Epithelial cell of proximal tubule (primary cell): ENCODE measurements around the gene MRRF. TPM values are rescaled to one million over a fixed set of nuclear protein-coding genes. Genes with fewer than 3 reads are reported as not detected.

Experiments used
- DNase-seq: peaks from one replicate; pipeline ENCODE4 v3.0.0-alpha.2; 2011; ENCODE audit warnings: low read depth
- H3K4me3 ChIP-seq: 2 replicates; pipeline ENCODE4 v1.5.1; 2011; ENCODE audit warnings: low read depth, mild to moderate bottlenecking, low read length
- CTCF ChIP-seq: conservative IDR thresholded peaks from 2 replicates; pipeline ENCODE4 v1.5.1; 2012; ENCODE audit warnings: low read depth, mild to moderate bottlenecking, low read length
- total RNA-seq: library from RNA; depleted of rRNA; stranded (reverse); fragments of >200 nt; gene quantifications from 2 replicates; pipeline ENCODE4 v1.2.3, GENCODE V29; 2015

Gene MRRF
- total RNA-seq, 1 donor from 2014 or later, result 27.3 TPM

- no peak for TF ChIP-seq CTCF
- H3K4me3 ChIP-seq, result no peak overlapping the region
- no peak for DNase-seq
Observed at GRCh38 chr9:122302237-122303093, 37.8 kb downstream of the MRRF start.

- H3K4me3 ChIP-seq, result no peak overlapping the region
- TF ChIP-seq CTCF, result no peak
- DNase-seq, result no peak
Observed at GRCh38 chr9:122307061-122307460, 42.4 kb downstream of the MRRF start.

- H3K4me3 ChIP-seq, result no peak overlapping the region
- no peak for DNase-seq
- no peak for TF ChIP-seq CTCF
Observed at GRCh38 chr9:122307925-122308324, 43.2 kb downstream of the MRRF start.

- no peak for DNase-seq
- no peak for TF ChIP-seq CTCF
- no peak overlapping the region for H3K4me3 ChIP-seq
Observed at GRCh38 chr9:122309861-122310260, 45.2 kb downstream of the MRRF start.

- no peak for TF ChIP-seq CTCF
Observed at GRCh38 chr9:122314165-122314564, 49.5 kb downstream of the MRRF start.

GRCh38 chr9:122315534-122315933 lies 50.9 kb downstream of the MRRF start:
- TF ChIP-seq CTCF, result no peak
- no peak for DNase-seq
- no peak overlapping the region for H3K4me3 ChIP-seq

More at GRCh38 chr9:122314165-122314564, 49.5 kb downstream of the MRRF start:
- DNase-seq, result no peak
- no peak overlapping the region for H3K4me3 ChIP-seq

GRCh38 chr9:122318284-122318683 lies 53.6 kb downstream of the MRRF start:
- H3K4me3 ChIP-seq, result no peak overlapping the region
- TF ChIP-seq CTCF, result no peak
- no peak for DNase-seq
